IMR-90 (cell line): ENCODE measurements around the gene CTNNA2. TPM values are rescaled to one million over a fixed set of nuclear protein-coding genes. Genes with fewer than 3 reads are reported as not detected.

Experiments
- ATAC-seq: fragments of 200-7000 bp; cut with Tn5 transposase; 2 replicates; pipeline ENCODE4 v1.9.1; 2020; ENCODE audit warnings: low read depth, mild to moderate bottlenecking, moderate library complexity
- BruUV-seq: library from RNA; stranded (reverse); fragments of 400-500 nt; replicated peaks from 2 replicates; lab custom pipeline; 2021; lab: Mats Ljungman, UMichigan
- CTCF ChIA-PET: fragments of 300-600 bp; formaldehyde crosslinking; extraction: SDS; loops from one replicate; lab custom pipeline; 2021; ENCODE audit warnings: antibody characterized with exemption; lab: Yijun Ruan, JAX
- POLR2A ChIA-PET: fragments of 300-600 bp; sonication (Branson Sonifier 250); formaldehyde crosslinking; loops from one replicate; lab custom pipeline; 2022; ENCODE audit warnings: antibody characterized with exemption; ENCODE audit not compliant: unreplicated experiment; lab: Charles Lee
- DNase-seq: peaks from one replicate; pipeline ENCODE4 v3.0.0; 2013
- H2AFZ ChIP-seq: replicated peaks from 2 replicates; pipeline ENCODE3; 2013; ENCODE audit warnings: low read length, mild to moderate bottlenecking; ENCODE audit not compliant: poor library complexity
- H2AK5ac ChIP-seq: 2 replicates; pipeline ENCODE4 v1.6.1; 2013; ENCODE audit warnings: low read depth, low read length, inconsistent platforms
- H2AK9ac ChIP-seq: replicated peaks from 2 replicates; pipeline ENCODE3; 2013; ENCODE audit warnings: mild to moderate bottlenecking, low read depth, low read length, moderate library complexity; ENCODE audit not compliant: poor library complexity
- H2BK120ac ChIP-seq: 2 replicates; pipeline ENCODE4 v1.6.1; 2013; ENCODE audit warnings: low read depth, low read length, inconsistent platforms
- H2BK15ac ChIP-seq: 3 replicates; pipeline ENCODE4 v1.6.1; 2013; ENCODE audit warnings: low read depth, low read length, inconsistent platforms
- H2BK20ac ChIP-seq: 2 replicates; pipeline ENCODE4 v1.6.1; 2013; ENCODE audit warnings: low read depth, mild to moderate bottlenecking, inconsistent platforms, low read length, moderate library complexity
- H2BK5ac ChIP-seq: 2 replicates; pipeline ENCODE4 v1.6.1; 2013; ENCODE audit warnings: mild to moderate bottlenecking, low read depth, low read length, inconsistent platforms; ENCODE audit not compliant: poor library complexity, severe bottlenecking
- H3K14ac ChIP-seq: replicated peaks from 2 replicates; pipeline ENCODE4 v1.6.1; 2013; ENCODE audit warnings: low read depth, low read length, inconsistent platforms
- H3K18ac ChIP-seq: 2 replicates; pipeline ENCODE4 v1.6.1; 2013; ENCODE audit warnings: low read depth, low read length, control low read depth
- H3K23ac ChIP-seq: 2 replicates; pipeline ENCODE4 v1.6.1; 2013; ENCODE audit warnings: low read depth, low read length, inconsistent platforms
- H3K27ac ChIP-seq: 2 replicates; pipeline ENCODE4 v1.5.1; 2013; ENCODE audit warnings: mild to moderate bottlenecking, control low read depth, low read length; ENCODE audit not compliant: insufficient read depth
- H3K27me3 ChIP-seq: 2 replicates; pipeline ENCODE4 v1.6.1; 2013; ENCODE audit warnings: low read length; ENCODE audit not compliant: control insufficient read depth, insufficient read depth
- H3K36me3 ChIP-seq: 2 replicates; pipeline ENCODE4 v1.6.1; 2013; ENCODE audit warnings: low read length, mixed read lengths; ENCODE audit not compliant: control insufficient read depth, insufficient read depth
- H3K4ac ChIP-seq: 2 replicates; pipeline ENCODE4 v1.6.1; 2013; ENCODE audit warnings: low read depth, low read length, inconsistent platforms
- H3K4me1 ChIP-seq: 2 replicates; pipeline ENCODE4 v1.6.1; 2013; ENCODE audit warnings: low read length, mixed read lengths; ENCODE audit not compliant: control insufficient read depth, insufficient read depth
- H3K4me2 ChIP-seq: 2 replicates; pipeline ENCODE4 v1.6.1; 2013; ENCODE audit warnings: low read depth, mild to moderate bottlenecking, control low read depth, low read length, moderate library complexity
- H3K4me3 ChIP-seq: 2 replicates; pipeline ENCODE4 v1.5.1; 2013; ENCODE audit warnings: low read depth, mild to moderate bottlenecking, control low read depth, low read length, moderate library complexity; ENCODE audit not compliant: insufficient read depth
- H3K56ac ChIP-seq: 2 replicates; pipeline ENCODE4 v1.6.1; 2013; ENCODE audit warnings: low read length, inconsistent platforms; ENCODE audit not compliant: insufficient read depth; ENCODE audit errors: extremely low read depth
- H3K79me1 ChIP-seq, 2 experiments: 2 replicates each; pipeline ENCODE4 v1.6.1; 2013; ENCODE audit warnings: low read length in 2 of 2, inconsistent platforms in 1 of 2, low read depth in 1 of 2
- H3K9ac ChIP-seq: 2 replicates; pipeline ENCODE4 v1.6.1; 2013; ENCODE audit warnings: low read depth, low read length, control low read depth
- H3K9me1 ChIP-seq: 2 replicates; pipeline ENCODE4 v1.6.1; 2013; ENCODE audit warnings: low read length, inconsistent platforms; ENCODE audit not compliant: insufficient read depth
- H3K9me3 ChIP-seq: 2 replicates; pipeline ENCODE4 v1.6.1; 2013; ENCODE audit warnings: low read length; ENCODE audit not compliant: control insufficient read depth, insufficient read depth
- H4K20me1 ChIP-seq: 2 replicates; pipeline ENCODE4 v1.6.1; 2013; ENCODE audit warnings: low read length, inconsistent platforms; ENCODE audit not compliant: insufficient read depth
- H4K5ac ChIP-seq: 2 replicates; pipeline ENCODE4 v1.6.1; 2013; ENCODE audit warnings: mild to moderate bottlenecking, low read depth, low read length, control low read depth
- H4K8ac ChIP-seq, 2 experiments: 2 replicates each; pipeline ENCODE4 v1.6.1; 2013; ENCODE audit warnings: low read depth in 2 of 2, low read length in 2 of 2, control low read depth in 1 of 2, inconsistent platforms in 1 of 2
- H4K91ac ChIP-seq: 2 replicates; pipeline ENCODE4 v1.6.1; 2013; ENCODE audit warnings: low read depth, low read length, inconsistent platforms; ENCODE audit not compliant: insufficient read depth
- BHLHE40 ChIP-seq: fragments of 150-350 bp; IDR thresholded peaks from 2 replicates; pipeline ENCODE4 v1.6.1; 2016; ENCODE audit warnings: mild to moderate bottlenecking, low read depth, low read length
- CHD1 ChIP-seq: IDR thresholded peaks from 2 replicates; pipeline ENCODE4 v1.6.1; 2012; ENCODE audit warnings: low read depth, low read length, improper control_type of control experiment
- CTCF ChIP-seq: conservative IDR thresholded peaks from 2 replicates; pipeline ENCODE4 v1.5.1; 2012; ENCODE audit warnings: mild to moderate bottlenecking, low read depth, low read length, improper control_type of control experiment
- MAFK ChIP-seq: IDR thresholded peaks from 2 replicates; pipeline ENCODE4 v1.6.1; 2012; ENCODE audit warnings: low read depth, low read length, improper control_type of control experiment
- NFE2L2 ChIP-seq: fragments of 150-350 bp; IDR thresholded peaks from 2 replicates; pipeline ENCODE4 v1.6.1; 2016; ENCODE audit warnings: low read depth, mild to moderate bottlenecking, low read length
- USF2 ChIP-seq: fragments of 150-350 bp; IDR thresholded peaks from 2 replicates; pipeline ENCODE4 v1.6.1; 2017; ENCODE audit warnings: mild to moderate bottlenecking, antibody characterized with exemption, low read length, low read depth
- WGBS, 2 experiments: methylation state at CpG; one replicate each; pipeline versions ENCODE4 v1.1.5 to v1.1.7; 2013; ENCODE audit warnings: missing lambda C conversion rate in 2 of 2; ENCODE audit not compliant: insufficient read length in 1 of 2; ENCODE audit errors: extremely low coverage in 2 of 2; 5-methylcytosine and 5-hydroxymethylcytosine counted together
- dilution Hi-C: fragments of 300-500 bp; cut with HindIII; formaldehyde crosslinking; loops from one replicate; pipeline ENCODE4 v1.14.3; 2018; ENCODE audit warnings: low sequenced_read_pairs; ENCODE audit not compliant: unreplicated experiment
- in situ Hi-C: fragments of 300-500 bp; cut with MboI; formaldehyde crosslinking; loops from 3 replicates; pipeline ENCODE4 v1.14.3; 2019; ENCODE audit warnings: low sequenced_read_pairs, inconsistent platforms, mixed read lengths
- intact Hi-C: fragments of 100-400 bp; cut with micrococcal nuclease; formaldehyde crosslinking; loops from 2 replicates; pipeline ENCODE4 v1.10.0; 2022
- polyA plus RNA-seq, 3 experiments: library from polyadenylated mRNA; depleted of rRNA; stranded (reverse); fragments of >200 nt; gene quantifications; 2 replicates each; pipeline ENCODE4 v1.2.3, GENCODE V29; 2012; ENCODE audit warnings: low replicate concordance in 1 of 3
- total RNA-seq: library from RNA; depleted of rRNA; stranded (reverse); fragments of >200 nt; gene quantifications from 2 replicates; pipeline ENCODE4 v1.2.3, GENCODE V29; 2012

CTNNA2 gene
- total and polyA plus RNA-seq, 2 of the 4 experiments (the other 2 are of a cell fraction): not detected

DNA sequence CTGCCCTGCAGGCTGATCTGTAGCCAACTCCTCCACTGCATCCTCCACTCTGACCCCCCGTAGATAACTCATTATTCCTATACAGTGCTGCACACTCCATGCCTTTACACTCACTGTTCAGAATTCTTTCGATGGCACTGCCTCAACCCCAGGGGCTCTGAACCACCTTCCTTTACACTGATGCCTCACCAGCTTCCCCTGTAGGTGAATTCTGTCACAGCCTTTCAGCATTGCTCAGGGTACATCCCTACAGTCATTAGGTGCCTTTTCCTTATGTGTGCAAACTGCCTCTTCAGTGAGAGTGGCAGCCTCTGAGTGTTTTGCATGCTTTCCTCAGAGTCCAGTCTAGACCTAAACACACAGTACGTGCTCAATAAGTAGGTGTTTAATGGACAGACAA is 472.3 kb downstream of the CTNNA2 start:
- Histone ChIP-seq H3K36me3 (no peaks in the 10 kb centered on the region), H3K9me3 (no peaks in the 10 kb centered on the region), H3K9ac (no peak overlapping the region), H4K8ac (no peak overlapping the region), H2AFZ (peak overlapping the region; percentile 26), H4K91ac (no peak overlapping the region), H3K27ac (no peak overlapping the region), H4K5ac (peak overlapping the region; percentile 47; the same call in 1 of the 2 replicates), H3K56ac (no peak overlapping the region), H3K4me1 (no peaks in the 10 kb centered on the region; the same call in 1 of the 2 replicates), H3K4me3 (no peak overlapping the region), H2AK9ac (no peak overlapping the region), H3K18ac (no peak overlapping the region), H3K79me1 (no peaks in the 10 kb centered on the region), H3K23ac (no peak overlapping the region), H2BK20ac (no peak overlapping the region), H3K4me2 (no peak overlapping the region), H2BK15ac (no peak overlapping the region), H2AK5ac (no peak overlapping the region), H3K14ac (no peak overlapping the region), H3K9me1 (no peaks in the 10 kb centered on the region; the same call in 1 of the 2 replicates), H2BK120ac (no peak overlapping the region), H3K27me3 (no peaks in the 10 kb centered on the region), H4K20me1 (no peaks in the 10 kb centered on the region), H2BK5ac (no peak overlapping the region), H3K4ac (no peak overlapping the region)
- dilution Hi-C loops (no loop called here), in situ Hi-C loops (no loop called here), intact Hi-C loops (no loop called here)
- ATAC-seq: peak; percentile 25
- 92% methylated on average over 2 of the region's 3 CpGs; no CpG with 5 or more reads in 1 of the 2 experiments for WGBS, 2 experiments
- no peak for TF ChIP-seq CTCF
- no peak for TF ChIP-seq NFE2L2
- no peak for TF ChIP-seq MAFK
- no peak for TF ChIP-seq USF2
- TF ChIP-seq CHD1: no peak
- TF ChIP-seq BHLHE40: no peak
- BruUV-seq: no TSS peak
- no peak for DNase-seq
- POLR2A ChIA-PET: no interaction called here
- CTCF ChIA-PET: no interaction called here
